ENCODE data around the gene PTGDR.

PTGDR gene

GRCh38 chr14:52267501-52268278 lies at the start of gene PTGDR:
PTGDR (plus strand) TSS chr14:52267698; CDS start chr14:52267815, 117 bp downstream.
- no peak for DNase-seq

- DNase-seq = no peak
Measured at GRCh38 chr14:52219488-52220084, 47.9 kb upstream of the PTGDR start.

GRCh38 chr14:52220924-52221811 lies 46.3 kb upstream of the PTGDR start:
- no peak for DNase-seq

GRCh38 chr14:52222901-52223300 lies 44.6 kb upstream of the PTGDR start:
- DNase-seq = no peak

- DNase-seq = peak; percentile 5 to 51
Measured at GRCh38 chr14:52227619-52228222, 39.8 kb upstream of the PTGDR start.

GRCh38 chr14:52233693-52234092 lies 33.8 kb upstream of the PTGDR start:
- DNase-seq = no peak

- DNase-seq = no peak
Measured at GRCh38 chr14:52235434-52235833, 32.1 kb upstream of the PTGDR start.

GRCh38 chr14:52235866-52236510 lies 31.5 kb upstream of the PTGDR start:
- no peak for DNase-seq

- DNase-seq = no peak
Measured at GRCh38 chr14:52238682-52239081, 28.8 kb upstream of the PTGDR start.

GRCh38 chr14:52240623-52241022 lies 26.9 kb upstream of the PTGDR start:
- DNase-seq = no peak

GRCh38 chr14:52241087-52241793 lies 26.3 kb upstream of the PTGDR start:
- no peak for DNase-seq

GRCh38 chr14:52244328-52244727 lies 23.2 kb upstream of the PTGDR start:
- DNase-seq = no peak

- DNase-seq = no peak
Measured at GRCh38 chr14:52244997-52245396, 22.5 kb upstream of the PTGDR start.

GRCh38 chr14:52248057-52248456 lies 19.4 kb upstream of the PTGDR start:
- DNase-seq = no peak

- no peak for DNase-seq
Measured at GRCh38 chr14:52251724-52252123, 15.8 kb upstream of the PTGDR start.

GRCh38 chr14:52253503-52253902 lies 14.0 kb upstream of the PTGDR start:
- no peak for DNase-seq

- DNase-seq = no peak
Measured at GRCh38 chr14:52254086-52254485, 13.4 kb upstream of the PTGDR start.

GRCh38 chr14:52258783-52259182 lies 8.7 kb upstream of the PTGDR start:
- DNase-seq = no peak

GRCh38 chr14:52259434-52259833 lies 8.1 kb upstream of the PTGDR start:
- no peak for DNase-seq

GRCh38 chr14:52262600-52262999 lies 4.9 kb upstream of the PTGDR start:
- no peak for DNase-seq

GRCh38 chr14:52263190-52263589 lies 4.3 kb upstream of the PTGDR start:
- DNase-seq = no peak

- no peak for DNase-seq
Measured at GRCh38 chr14:52265253-52265652, 2.2 kb upstream of the PTGDR start.

Measured in NCI-H2081 (cell line).